ENCODE results near the gene SLX4IP.
"Not testable (repeated sequence)": the region's sequence is repeated elsewhere in the genome, so short reads cannot be mapped to it uniquely, and the experiment has no call there.

Gene SLX4IP

GRCh38 chr20:10434832-10435812, at the start of gene SLX4IP:
TSS of gene SLX4IP (plus strand) at chr20:10435305. CDS start at chr20:10458205, 22,900 bp downstream.
- DNase-seq, result no peak

- no peak for DNase-seq
These were observed 49.1 kb upstream of the SLX4IP start for GRCh38 chr20:10385850-10386544.

GRCh38 chr20:10387686-10388085, 47.4 kb upstream of the SLX4IP start:
- DNase-seq, result no peak

DNA sequence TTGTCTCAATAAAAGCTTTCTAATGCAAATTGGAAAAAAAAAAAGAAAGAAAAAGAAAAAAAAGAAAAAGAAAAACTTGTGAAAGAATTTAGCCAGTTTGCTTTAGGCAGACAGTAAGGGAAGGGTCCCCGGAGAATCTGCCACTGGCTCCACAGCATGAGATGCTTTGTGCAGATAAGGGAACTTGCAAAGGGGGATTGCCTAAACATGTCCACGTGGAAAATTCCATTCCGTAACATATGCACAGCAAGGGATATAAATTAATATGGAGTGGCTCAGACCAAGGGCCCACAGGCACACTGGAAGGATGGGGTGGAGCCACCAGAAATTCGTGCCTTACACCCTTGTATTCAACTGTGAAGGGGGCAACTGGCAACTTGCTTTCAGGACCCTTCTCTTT, 46.5 kb upstream of the SLX4IP start:
- DNase-seq, result no peak

DNA sequence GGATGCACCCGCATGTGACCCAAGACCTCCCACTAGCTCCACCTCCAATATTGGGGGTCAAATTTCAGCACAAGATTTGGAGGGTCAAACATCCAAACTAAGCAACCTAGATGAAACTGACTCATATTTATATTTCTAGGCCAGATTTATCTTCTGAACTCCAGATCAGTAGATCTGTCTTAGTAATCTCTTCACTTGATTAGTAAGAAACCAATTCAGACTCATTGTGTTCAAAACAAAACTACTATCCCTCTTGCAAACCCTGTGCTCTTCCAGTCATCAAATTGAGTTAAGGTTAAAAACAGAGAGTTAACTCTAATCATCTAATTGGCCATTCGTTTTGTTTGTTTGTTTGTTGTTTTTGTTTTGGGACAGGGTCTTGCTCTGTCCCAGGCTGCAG, 44.4 kb upstream of the SLX4IP start:
- DNase-seq, result no peak

- not testable (repeated sequence) for DNase-seq
These were observed 40.4 kb upstream of the SLX4IP start for GRCh38 chr20:10394752-10395151.

DNA sequence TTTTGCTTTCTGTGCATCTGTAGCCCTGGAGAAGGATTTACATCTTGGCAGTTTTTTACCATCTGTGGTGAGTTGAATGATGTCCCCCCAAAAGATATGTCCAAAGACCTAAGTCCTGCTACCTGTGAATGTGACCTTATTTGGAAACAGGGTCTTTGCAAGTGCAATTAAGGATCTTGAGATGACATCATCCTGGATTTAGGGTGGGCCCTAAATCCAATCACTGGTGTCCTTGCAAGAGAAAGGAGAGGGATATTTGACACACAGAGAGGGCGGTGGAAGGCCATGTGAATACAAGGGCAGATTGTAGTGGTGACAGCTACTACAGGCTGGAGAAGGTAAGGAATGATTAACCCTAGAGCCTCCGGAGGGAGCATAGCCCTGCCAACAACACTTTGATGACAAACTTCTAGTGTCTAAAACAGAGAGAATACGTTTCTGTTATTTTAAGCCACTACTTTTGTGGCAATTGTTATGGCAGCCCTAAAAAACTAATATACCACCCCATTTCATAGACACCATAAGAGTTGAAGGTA, 36.2 kb upstream of the SLX4IP start:
- DNase-seq, result no peak

DNA sequence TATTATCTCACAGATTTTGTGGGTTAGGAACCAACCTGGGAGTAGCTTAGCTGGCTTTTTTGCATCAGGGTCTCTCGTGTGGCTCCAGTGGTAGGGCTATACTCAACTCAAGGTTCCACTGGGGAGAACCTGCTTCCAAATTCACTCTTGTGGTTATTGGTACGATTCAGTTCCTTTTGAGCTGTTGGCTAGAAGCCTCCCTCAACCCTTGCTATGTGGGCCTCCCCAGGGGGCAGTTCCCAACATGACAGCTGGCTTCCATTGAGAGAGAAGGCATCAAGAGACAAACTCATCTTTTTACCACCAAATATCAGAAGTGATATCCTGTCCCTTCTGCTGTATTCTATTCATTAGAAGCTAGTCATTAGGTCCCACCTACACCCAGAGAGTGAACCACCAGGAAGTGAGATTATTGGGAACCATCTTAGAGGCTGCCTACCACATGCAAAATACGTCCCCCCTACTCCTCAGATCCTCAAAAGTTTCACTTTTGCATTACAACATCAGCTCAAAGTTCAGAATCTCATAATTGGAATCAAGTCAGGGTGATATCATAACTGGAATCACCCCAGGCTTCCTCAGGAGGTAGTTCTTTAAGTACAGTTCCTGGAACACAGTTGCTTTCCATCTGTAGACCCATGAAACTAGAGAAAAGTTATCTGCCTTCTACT, 32.0 kb upstream of the SLX4IP start:
- DNase-seq, result no peak

DNA sequence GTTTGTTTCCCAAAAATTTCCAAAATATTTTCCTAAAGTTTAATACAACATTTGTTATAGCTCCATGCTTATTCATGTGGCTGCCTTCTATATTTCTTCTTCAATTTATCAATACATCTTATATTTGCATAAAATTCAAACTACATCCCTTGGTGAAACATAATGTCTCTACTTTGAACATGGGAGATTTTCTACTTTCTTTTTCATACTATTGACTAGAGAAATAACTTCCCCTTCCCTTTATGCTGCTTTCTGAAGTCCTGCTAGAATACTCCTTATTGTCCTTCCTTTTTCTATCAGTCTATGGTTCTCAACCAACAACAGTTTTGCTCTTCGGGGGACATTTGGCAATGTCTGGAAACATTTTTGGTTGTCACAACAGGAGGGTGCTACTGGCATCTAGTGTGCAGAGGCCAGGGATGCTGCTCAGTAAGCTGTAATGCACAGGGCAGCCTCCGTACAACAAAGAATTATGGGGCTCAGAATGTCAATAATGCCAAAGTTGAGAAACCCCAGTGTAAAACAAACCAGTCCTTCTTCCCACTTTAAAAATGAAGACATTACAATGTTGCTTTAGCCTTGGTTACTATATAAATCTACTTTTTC, 31.0 kb upstream of the SLX4IP start:
- no peak for DNase-seq

DNA sequence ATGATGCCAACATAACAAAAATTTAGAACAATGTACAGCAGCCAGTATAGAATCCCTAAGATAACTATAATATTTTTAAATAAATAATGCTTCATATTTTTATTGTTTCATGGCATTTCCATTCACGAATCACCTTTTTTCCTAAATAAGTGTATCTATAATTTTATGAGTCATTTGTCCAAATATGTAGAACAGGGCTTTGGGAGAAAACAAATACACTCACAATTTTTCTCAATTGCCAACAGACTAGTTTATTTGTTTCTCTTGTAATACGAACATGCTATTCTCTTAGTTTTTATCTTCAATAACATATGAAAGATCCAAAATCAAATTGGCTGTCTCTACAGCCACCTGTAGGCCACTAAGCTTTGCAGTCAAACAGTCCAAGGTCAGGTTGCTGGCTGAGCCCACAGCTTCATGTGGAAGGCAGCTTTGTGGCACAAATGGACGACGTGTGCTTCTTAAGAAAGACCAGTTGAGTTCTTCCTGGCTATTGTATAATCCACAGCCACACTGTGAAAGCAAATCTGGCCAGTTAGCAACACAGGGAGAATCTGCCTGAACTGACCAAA, 30.1 kb upstream of the SLX4IP start:
- DNase-seq, result no peak

- no peak for DNase-seq
These were observed 26.8 kb upstream of the SLX4IP start for GRCh38 chr20:10408108-10408813.

GRCh38 chr20:10411673-10412072, 23.4 kb upstream of the SLX4IP start:
- DNase-seq, result no peak

GRCh38 chr20:10412591-10413408, 22.3 kb upstream of the SLX4IP start:
- DNase-seq, result no peak

DNA sequence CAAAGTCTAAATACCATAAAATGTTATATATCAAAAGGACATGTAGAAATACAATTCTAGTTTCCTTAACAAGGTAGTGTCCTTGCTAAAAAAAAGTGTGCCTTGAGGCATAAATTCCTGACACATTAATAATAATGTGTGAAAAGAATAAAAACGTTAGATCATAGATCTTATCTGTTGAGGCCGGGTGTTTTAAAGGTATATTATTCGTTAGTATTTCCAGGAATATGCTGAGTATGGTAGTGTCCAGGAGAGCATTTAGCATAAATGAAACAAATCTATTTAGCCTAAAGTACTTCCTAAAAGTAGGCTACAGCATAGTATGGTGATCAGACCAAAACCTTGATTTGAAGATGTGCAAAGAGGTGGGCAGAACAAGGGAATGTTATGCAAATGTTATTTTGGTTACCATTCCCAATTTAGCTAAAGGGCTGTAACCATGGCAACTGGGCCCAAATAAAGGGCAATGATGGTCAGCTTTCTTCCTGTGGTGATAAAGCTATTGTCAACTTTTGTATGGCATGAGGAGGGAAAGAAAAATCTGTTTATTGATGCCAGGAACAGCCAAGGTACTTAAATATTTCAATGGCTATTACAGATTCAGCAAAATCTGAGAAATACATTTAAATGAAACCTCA, 20.0 kb upstream of the SLX4IP start:
- no peak for DNase-seq

GRCh38 chr20:10417218-10417617, 17.9 kb upstream of the SLX4IP start:
- DNase-seq, result not testable (repeated sequence)

DNA sequence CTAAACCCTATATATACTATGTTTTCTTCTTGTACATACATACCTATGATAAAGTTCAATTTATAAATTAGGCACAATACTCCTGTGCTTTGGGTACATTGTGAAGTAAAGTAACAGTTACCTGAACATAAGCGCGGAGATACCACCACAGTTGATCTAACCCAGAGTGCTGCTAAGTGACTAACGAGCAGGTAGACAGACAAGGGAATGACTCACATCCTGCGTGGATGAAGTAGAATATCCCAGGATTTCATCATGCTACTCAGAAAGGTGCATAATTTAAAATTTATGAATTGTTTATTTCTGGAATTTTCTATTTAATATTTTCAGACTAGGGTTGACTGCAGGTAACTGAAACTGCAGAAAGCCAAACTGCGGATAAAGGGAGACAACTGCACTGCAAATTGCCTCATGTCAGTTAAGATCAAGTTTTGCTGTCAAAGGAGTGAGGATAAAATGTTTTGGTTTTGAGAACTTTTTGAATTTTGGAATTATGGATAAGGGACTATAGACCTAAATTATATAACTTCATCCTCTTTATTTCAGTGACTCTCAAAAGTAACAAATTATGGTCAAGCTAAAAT, 15.5 kb upstream of the SLX4IP start:
- no peak for DNase-seq

- DNase-seq, result no peak
These were observed 11.4 kb upstream of the SLX4IP start for GRCh38 chr20:10423735-10424134.

GRCh38 chr20:10427060-10427692, 7.9 kb upstream of the SLX4IP start:
- DNase-seq, result no peak

DNA sequence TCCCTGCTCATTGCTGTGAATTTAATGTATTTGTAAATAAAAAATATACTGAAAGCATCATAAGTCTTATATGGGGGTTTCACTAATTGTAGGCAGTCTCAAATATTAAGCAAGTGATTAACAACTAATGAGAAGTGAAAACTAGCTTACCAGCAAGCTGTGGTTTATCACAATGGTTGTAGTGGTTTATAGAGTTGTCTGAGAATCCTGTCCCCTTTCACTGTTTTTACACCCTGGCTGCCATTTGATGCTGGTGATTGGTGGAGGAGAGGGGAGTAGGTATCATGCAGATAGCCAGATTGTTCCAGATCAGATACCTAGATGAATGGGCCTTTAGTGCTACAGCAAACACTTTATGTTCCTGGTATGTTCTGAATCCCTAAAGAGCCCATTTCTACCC, 7.1 kb upstream of the SLX4IP start:
- DNase-seq, result no peak

Data from cortex of kidney (tissue), 1 donor.